ENCODE measurements around the gene FLVCR2.
"Not testable (repeated sequence)": the region's sequence is repeated elsewhere in the genome, so short reads cannot be mapped to it uniquely, and the experiment has no call there.

FLVCR2 gene

DNA sequence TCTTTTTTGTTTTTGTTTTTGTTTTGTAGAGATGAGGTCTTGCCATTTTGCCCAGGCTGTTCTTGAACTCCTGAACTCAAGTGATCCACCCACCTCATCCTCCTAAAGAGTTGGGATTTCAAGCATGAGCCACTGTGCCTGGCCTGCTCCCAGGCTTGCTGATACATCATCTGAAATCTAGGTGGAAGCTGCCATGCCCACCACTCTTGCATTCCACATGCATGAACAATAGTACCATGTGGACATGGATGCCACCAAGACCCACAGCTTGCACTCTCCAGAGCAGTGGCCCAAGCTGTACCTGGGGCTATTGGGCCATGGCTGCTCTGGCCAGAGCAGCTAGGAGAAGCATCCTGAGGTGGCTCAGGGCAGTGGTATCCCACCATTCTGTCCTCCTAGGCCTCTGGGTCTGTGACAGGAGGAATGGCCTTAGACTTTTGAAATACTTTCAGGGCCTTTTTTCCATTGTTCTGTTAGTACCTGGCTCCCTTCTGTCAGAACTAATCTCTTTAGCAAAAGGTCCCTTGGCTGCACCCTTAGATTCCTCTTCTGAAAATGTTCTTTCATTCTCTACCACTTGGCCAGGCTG lies 13.7 kb downstream of the FLVCR2 start:
- no peak for DNase-seq (ENCODE audit: low read depth)

DNA sequence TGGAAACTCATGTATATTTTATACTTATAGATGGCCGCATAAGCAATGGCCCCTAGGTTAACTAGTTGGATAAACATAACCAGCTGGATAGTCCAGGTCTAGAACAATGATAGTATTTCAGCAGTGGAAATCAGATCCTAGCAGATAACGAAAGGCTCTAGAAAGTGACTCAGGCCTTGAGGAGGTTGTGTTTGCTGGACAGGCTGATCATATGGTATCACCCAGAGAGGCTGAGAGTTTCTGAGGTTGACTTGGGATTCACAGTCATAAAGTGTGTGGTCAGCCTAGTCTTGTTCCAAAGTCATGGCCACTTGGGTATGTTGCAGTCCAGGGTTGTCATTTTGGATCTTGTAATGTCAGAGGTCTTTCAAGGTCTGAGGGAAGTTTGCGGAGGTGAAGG lies 16.8 kb downstream of the FLVCR2 start:
- DNase-seq (ENCODE audit: low read depth): no peak

DNA sequence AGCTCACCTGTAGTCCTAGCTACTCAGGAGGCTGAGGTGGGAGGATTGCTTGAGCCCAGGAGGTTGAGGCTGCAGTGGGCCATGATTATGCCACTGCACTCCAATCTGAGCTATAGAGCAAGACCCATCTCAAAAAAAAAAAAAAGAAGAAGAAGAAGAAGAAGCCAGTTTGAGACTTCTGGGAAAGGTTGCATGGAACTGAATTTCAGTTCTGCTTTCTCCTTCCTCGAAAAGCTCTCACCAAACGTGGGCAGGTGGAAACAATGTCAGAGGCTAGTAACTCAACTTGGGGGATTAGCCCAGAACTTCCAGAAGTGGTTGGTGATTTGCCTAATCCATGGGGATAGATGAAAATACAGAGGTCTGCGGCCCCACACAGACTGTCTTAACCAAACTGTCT lies 18.7 kb downstream of the FLVCR2 start:
- DNase-seq (ENCODE audit: low read depth): no peak

DNA sequence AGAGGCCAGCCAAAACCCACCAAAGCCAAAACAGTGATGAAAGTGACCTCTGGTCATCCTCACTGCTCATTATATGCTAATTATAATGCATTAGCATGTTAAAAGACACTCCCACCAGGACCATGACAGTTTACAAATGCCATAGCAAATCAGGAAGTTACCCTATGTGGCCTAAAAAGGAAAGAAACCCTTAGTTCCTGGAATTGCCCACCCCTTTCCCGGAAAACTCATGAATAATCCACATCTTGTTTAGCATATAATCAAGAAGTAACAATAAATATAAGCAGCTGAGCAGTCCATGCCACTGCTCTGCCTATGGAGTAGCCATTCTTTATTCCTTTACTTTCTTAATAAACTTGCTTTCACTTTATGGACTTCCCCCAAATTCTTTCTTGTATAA lies 21.7 kb downstream of the FLVCR2 start:
- DNase-seq (ENCODE audit: low read depth): not testable (repeated sequence)

DNA sequence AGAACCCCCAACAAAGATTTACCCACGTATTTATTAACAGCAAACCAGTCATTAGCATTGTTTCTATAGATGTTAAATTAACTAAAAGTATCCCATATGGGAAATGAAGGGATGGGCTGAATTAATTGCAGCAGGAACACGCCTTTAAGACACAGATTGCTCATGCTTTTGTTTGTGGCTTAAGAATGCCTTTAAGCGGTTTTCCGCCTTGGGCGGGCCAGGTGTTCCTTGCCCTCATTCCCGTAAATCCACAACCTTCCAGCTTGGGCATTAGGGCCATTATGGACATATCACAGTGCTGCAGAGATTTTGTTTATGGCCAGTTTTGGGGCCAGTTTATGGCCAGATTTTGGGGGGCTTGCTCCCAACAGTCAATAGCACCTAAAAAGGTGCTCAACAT lies 22.6 kb downstream of the FLVCR2 start:
- not testable (repeated sequence) for DNase-seq (ENCODE audit: low read depth)

DNA sequence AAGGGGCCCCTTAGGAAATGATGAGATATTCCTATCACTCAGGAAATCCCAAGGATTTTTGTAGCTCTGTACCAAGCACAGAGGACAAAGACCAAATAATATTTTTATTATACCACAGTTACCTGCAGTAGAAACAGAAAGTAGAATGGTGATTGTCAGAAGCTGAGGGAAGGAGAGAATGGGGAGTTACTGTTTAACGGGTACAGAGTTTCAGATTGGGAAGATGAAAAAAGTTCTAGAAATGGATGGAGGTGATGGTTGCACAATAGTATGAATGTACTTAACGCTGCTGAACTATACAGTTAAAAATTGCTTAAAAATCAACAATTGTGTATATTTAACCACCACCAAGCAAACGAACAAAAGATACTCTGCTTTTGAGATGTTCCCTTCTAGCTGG lies 24.1 kb downstream of the FLVCR2 start:
- DNase-seq (ENCODE audit: low read depth): no peak

DNA sequence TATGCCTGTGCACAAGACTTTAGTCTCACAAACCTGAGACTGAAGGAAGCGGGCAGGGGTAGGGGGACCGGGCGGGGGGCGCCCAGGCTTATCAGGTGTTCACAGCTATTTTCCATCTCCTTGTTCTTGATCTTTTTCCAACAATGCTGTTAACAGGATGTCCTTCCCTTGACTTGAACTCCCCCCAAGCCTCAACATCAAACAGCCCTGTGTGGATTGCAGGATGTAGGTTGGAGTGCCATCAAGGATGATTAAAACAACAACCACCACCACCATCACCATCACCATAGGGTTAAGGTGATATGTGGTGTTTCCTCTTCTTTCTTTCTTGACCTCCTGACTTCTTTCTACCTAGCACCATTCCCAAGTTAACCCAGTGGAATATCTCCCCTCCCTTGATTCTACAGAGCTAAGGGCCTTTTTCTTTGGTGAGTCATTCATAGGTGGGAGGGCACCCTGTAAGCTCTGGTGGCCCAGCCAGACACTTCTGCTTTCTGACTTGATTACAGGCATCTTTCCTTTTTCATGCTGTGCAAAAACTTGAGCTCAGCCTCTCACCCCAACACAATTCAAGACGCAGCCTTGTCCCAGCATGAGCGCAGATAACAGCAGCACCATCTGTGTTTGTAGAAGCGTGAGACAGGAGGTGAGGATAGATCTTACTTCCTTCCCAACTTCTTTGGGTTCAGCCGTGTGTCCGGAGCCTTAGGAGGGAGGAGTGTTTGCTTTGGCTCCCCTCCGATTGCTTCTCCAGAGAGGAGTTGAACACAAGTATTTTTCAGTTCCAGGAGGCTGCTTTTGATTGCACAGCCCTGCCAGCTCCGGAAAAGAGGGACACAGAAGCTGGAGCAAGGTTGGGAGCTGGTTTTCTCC lies 26.8 kb downstream of the FLVCR2 start:
- no peak for DNase-seq (ENCODE audit: low read depth)

DNA sequence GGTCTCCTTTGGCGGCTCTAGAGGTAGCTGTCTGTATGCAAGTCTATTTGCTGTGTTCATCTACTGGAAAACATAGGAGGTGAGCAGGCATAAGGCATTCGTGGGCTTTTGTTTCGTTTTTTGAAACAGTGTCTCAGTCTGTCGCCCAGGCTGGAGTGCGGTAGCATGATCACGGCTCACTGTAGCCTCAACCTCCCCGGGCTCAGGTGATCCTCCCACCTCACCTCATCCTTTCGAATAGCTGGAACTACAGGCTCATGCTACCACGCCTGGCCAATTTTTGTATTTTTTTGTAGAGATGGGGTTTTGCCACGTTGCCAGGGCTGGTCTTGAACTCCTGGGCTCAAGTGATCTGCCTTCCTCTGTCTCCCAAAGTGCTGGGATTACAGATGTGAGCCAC lies 27.5 kb downstream of the FLVCR2 start:
- DNase-seq (ENCODE audit: low read depth): no peak

DNA sequence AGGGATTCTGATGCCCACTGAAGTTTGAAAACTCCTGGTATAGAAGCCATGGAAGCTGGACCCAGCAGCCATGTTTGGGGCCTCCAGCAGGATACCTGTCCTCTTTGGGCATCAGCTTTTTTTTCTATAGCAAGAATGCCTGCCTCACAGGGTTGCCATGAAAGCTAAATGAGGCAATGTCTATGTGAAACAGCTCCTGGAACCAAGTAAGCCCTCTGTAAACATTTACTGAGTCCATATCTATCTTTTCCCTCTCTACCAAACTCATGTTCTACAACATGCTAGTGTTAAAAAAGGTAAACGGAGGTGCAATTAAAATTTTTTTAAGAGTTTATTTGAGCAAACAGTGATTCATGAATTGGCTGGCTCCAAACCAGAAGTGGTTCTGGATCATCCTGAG lies 28.6 kb downstream of the FLVCR2 start:
- no peak for DNase-seq (ENCODE audit: low read depth)

DNA sequence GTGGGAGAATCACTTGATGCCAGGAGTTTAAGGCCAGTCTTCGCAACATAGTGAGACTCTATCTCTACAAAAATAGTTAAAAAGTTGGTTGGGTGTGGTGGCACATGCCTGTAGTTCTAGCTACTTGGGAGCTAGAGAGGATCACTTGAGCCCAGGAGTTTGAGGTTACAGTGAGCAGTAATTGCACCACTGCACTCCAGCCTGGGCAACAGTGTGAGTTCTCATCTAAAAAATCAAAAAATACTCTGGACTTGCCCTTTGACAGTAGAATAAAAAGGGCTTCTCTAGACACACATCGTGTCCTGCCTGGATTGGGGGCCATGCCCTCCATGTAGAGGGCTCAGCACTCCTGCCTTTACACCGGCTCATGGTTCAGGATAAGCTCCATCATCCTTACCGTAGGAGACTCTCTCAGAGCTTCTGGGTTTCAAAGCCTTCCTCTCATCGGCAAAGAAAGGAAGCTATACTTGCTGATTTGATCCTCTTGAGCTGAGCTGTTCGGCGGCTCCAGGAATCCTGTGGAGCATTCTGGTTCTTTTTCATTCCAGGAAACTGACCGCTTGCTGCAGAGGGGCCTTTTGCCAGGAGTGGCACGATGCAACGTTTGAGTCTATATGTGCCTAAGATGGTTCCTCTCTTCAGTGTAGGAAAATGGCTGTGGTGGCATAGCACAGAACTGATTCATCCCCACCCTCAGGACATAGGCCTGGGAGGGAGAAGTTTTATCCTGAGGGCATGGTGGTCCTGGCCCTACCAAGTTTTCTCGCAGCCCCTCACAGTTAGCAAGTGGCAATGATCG lies 29.6 kb downstream of the FLVCR2 start:
- no peak for DNase-seq (ENCODE audit: low read depth)

DNA sequence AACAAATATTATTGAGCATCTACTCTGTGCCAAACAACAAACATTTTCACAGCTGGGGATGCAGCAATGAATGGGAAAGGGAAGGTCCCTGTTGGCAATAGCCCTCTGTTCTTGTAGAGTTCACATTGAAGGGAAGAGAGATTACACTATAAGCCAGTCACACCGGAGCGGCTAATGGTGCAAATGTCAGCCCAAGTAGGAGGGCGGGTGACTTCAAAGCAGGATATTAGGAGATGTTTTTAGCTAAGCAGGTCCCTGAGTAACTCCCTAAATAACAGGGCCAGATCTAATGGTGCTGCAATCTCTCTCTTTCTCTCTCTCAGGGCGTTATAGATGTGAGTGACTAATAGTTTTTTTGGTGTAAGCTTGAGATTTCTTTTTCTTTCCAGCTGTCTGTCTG lies 30.7 kb downstream of the FLVCR2 start:
- no peak for DNase-seq (ENCODE audit: low read depth)

DNA sequence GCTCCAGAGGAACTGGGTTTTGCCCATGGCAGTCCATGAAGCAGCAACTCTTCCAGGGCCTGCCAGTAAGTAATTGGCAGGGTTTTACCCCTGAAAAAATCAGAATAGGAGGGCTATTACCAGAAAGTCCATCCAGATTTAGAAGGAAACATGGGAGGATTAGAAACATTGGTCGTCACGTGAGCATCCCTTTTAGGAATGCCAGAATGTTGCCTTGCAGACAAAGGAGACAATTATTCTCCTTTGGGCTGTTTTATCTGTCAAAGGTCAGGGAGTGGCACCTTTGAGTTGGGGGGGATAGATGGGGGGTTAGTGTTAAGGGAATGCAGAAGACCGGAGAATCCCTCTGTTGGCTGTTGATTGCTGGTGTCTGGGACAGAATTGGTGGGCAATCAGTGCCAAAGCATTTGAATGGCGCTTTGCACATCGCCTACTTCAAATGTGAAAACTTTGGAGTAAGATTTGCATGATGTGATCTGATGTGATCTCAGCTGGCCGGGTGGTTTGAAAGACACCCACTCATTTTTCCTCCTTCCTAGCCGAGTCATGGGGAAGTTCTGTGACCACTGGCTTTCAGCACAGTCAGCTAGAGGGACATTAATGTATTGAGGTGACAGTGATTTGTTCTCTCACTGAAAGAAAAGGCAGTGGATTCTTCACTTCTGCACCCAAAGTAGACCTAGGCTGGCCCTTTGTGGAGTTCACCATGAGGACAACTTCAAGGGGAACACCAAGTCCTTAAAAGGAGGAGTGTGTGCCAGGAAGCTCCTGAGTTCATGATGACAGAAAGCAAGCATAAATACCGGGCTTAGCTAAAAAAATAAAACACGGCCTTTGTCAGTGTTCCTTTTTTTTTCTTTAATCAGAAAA lies 31.4 kb downstream of the FLVCR2 start:
- no peak for DNase-seq (ENCODE audit: low read depth)

DNA sequence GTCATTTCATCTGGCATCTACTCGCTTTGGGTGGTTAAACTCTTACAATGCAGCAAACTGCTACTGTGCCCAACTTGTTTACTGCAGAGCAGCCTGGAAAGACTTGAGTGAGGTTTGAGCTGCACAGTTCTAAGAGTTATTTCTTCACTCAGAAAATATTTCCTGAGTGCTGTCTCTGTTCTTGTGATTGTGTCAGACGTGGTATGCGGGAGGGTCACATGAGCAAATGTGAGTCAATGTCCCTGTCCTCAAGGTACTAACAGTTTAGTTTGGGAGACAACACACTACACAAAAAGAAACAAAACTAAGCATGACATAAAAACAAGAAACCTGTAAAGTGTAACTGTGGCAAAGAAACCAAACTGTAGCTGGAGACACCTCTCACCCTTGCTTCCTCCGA lies 32.4 kb downstream of the FLVCR2 start:
- DNase-seq (ENCODE audit: low read depth): no peak

DNA sequence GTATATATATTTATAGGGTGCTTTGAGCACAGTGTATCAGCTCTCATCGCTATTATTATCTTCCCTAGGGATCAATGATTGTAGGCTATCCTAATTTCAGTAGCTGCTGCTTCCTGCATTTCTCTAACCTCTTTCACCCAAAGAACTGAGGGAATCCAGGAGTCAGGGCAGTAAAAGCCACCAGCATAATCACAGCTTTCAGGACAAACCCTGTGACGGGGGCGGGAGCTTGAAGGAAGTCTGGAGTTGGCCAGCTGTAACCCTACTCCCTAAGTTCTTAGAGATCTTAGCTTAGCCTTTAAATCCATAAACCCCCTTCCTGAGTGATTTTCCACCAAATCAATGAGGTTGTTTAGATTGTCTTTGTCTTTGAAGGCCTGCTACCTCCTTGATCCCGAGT lies 33.7 kb downstream of the FLVCR2 start:
- DNase-seq (ENCODE audit: low read depth): no peak

DNA sequence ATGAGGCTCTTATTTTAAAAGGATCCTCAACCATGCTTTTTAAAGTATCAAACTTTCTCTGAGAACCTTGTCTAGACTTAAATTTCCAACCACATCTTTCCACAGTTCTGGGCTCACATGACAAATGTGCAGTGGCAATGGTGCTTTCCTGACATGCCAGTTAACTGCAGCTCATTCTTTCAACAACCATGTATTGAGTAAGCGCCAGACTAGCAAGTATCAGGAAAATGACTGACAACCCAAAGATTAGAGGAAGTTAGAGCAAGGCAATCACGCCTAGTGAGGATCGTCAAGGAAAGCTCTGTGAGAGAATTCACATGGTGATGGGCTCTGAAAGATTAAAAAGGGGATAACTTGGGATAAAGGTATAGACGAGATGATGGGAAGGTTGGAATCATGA lies 35.8 kb downstream of the FLVCR2 start:
- DNase-seq (ENCODE audit: low read depth): no peak

DNA sequence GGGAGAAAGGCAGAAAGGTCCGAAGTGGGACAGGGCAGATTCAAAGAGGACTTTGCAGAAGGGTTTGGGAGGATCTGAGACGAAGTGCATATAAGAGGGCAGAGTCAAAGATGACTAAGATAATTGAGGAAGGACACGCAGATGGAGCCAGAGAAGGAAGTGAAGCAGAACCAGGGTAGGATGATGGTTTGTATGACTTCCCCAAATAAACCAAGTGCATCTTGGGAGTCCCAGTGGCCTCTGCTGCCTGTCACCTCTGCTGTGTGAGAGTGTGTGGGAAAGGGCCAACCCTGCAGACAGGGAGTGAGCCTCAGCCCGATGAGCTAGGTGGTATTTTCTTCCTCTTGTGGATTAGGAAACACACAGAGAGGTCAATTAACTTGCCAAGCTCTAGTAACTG lies 36.8 kb downstream of the FLVCR2 start:
- no peak for DNase-seq (ENCODE audit: low read depth)

DNA sequence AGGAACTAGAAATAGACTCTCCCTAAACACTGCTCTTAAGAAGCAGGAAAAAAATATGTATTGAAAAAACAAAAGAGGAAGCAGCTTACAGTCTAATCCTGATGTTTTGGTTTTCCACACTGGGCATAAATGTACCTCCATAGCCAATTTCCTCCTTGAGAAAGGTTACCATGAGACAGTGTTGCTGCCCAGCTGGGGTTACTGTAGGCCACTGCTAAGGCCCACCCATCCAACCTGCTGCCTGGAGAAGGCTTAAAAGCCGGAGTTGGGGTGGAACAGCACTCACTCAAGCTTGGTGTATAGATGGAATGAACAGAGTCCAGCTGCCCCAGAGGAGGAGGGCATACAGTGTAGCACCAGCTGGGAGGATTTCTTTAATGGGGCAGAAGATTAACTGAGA lies 41.1 kb downstream of the FLVCR2 start:
- DNase-seq (ENCODE audit: low read depth): no peak

DNA sequence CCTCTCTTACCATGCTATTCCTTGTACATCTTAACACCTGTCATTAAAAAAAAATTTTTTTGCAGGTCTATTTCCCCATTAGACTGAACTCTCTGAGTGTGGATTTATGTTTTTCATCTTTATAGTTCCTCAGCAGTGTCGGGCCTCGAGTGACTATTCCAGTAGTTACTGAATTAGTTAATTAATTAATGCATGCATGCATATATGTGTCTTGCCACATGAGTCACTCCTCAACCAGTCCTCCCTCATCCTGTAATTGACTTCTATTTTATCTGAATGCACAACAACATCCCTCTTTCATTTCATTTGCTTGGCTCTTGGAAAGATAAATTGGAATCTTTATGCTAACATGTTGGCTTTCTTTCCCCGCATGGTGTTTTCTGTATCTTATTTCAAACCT lies 46.6 kb downstream of the FLVCR2 start:
- DNase-seq (ENCODE audit: low read depth): no peak

DNA sequence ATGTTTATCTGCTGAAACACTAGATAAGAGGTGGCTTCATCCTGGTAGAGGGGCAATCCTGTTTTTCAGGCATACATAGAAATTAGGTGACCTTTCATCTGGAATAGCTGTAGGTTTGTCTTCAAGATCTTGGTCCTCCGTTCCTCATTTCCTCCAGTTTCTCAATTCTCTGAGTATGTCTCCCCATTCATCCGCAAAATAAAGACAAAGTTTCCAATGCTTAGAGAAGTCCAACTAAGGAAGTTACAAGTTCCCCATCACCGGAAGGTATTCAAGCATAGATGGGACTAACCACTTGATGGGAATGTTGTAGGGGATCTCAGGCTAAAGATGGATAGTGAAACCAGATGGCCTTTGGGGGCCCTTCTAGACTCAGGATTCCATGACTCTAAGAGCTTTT lies 48.0 kb downstream of the FLVCR2 start:
- DNase-seq (ENCODE audit: low read depth): no peak

DNA sequence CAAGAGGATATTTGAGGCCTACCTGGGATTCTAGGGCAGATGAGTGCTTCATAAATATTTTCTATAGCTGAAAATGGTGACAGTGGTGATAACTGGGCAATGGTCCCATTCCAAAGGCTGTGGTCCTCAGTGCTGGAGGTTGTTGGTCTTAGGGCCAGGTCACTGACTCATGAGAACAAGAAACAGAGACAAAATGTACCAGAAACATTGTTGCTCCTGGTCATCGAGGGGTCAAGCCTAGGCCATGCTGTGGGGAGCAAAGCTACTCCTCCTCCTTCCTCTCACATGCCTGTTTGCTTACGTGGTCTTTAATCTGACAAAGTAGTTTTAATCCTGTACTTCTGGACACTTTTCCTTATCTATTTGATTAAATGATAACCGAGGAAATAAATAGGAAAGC lies 48.4 kb downstream of the FLVCR2 start:
- no peak for DNase-seq (ENCODE audit: low read depth)

DNA sequence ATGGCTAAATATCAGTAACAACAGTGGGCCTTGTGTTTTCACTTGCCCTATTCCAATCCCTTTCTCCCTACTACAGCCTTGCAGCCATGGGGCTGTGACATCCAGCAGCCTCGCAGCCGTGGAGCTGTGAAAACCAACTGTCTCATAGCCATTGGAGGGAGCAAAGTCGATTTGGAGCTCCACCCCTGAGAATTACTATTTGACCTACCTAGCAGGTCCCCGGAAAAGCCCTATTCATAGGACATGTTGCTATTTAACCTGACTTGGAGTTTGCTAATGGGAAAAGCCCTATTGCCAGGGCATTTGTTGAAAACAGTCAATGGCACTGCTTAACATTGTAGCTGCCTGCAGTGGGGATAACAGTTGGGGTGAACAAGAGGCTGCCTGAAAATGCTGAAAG lies 49.0 kb downstream of the FLVCR2 start:
- no peak for DNase-seq (ENCODE audit: low read depth)

DNA sequence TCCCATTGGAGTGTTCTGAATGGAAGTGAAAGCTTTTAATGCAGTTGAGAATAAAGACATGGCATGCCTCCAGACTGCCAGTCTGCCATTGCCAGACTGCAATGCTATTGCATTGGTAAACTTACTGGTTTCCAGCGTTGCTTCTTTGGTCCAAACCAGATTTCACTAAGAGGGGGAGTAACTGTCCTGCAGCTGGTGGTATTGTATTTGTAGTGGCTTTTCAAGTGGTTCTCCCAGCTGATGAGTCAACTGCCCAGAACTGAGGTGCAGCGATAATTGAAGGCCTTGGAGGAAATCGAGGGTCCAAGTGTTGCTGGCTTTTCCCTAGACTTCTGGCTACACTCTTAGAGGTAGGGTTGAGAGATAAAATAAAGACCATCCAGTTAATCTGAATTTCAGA lies 50.4 kb downstream of the FLVCR2 start:
- no peak for DNase-seq (ENCODE audit: low read depth)

Data from activated gamma-delta T cell treated with anti-CD3 and anti-CD28 coated beads, Interleukin-2, amount 50 U/mL, for 16 hours (primary cell).